HCT116 (cell line): ENCODE data around the gene ETS1. TPM values are rescaled to one million over a fixed set of nuclear protein-coding genes. Genes with fewer than 3 reads are reported as not detected.

ENCODE experiments used
- ATAC-seq: fragments of 200-7000 bp; cut with Tn5 transposase; 2 replicates; pipeline ENCODE4 v1.9.1; 2020; ENCODE audit warnings: mild to moderate bottlenecking, moderate library complexity
- BruUV-seq: library from RNA; stranded (reverse); fragments of 400-500 nt; replicated peaks from 2 replicates; lab custom pipeline; 2021; lab: Mats Ljungman, UMichigan
- CTCF ChIA-PET: fragments of 300-600 bp; sonication (Branson Sonifier 250); formaldehyde crosslinking; loops from one replicate; lab custom pipeline; 2021; ENCODE audit warnings: antibody characterized with exemption; lab: Charles Lee
- POLR2A ChIA-PET: fragments of 300-600, 350-600 bp; sonication (Branson Sonifier 250); formaldehyde crosslinking; loops from one replicate; lab custom pipeline; 2021; ENCODE audit warnings: antibody characterized with exemption; lab: Charles Lee
- RAD21 ChIA-PET, 2 experiments: fragments of 300-600 bp; sonication (Branson Sonifier 250); formaldehyde crosslinking; loops; one replicate each; lab custom pipeline; 2023; ENCODE audit warnings: low total read pairs in 2 of 2; ENCODE audit not compliant: uncharacterized antibody in 2 of 2, unreplicated experiment in 2 of 2, low non-redundant PET in 1 of 2; lab: Charles Lee
- DNase-seq: peaks from one replicate; pipeline ENCODE4 v3.0.0-alpha.2; 2010; ENCODE audit warnings: low read depth, low spot score
- H2AFZ ChIP-seq: fragments of 200-600 bp; shearing (Covaris generic), sonication (generic); 2 replicates; pipeline ENCODE4 v1.6.1; 2017; ENCODE audit warnings: low read depth, mixed run types, mixed read lengths, antibody characterized with exemption, low read length; ENCODE audit not compliant: poor library complexity, severe bottlenecking
- H3K27ac ChIP-seq: 2 replicates; pipeline ENCODE4 v1.5.1; 2012; ENCODE audit warnings: low read depth, low read length
- H3K27me3 ChIP-seq: fragments of 200-600 bp; sonication (generic); 2 replicates; pipeline ENCODE4 v1.6.1; 2016; ENCODE audit warnings: mixed run types, low read length, mixed read lengths; ENCODE audit not compliant: insufficient read depth
- H3K36me3 ChIP-seq, 2 experiments: fragments of 200-500 bp in 1 of 2; fragments of 200-600 bp in 1 of 2; sonication (Bioruptor generic) in 1 of 2; sonication (generic) in 1 of 2; 2 replicates each; pipeline versions ENCODE4 v1.5.1 to v1.6.1; 2014 to 2016; ENCODE audit warnings: low read length in 2 of 2, inconsistent platforms in 1 of 2, mixed read lengths in 1 of 2, mixed run types in 1 of 2; ENCODE audit not compliant: insufficient read depth in 2 of 2, control insufficient read depth in 1 of 2
- H3K4me1 ChIP-seq, 2 experiments: fragments of 200-600 bp in 1 of 2; sonication (generic) in 1 of 2; 2 replicates each; pipeline versions ENCODE4 v1.5.1 to v1.6.1; 2012 to 2017; ENCODE audit warnings: low read length in 2 of 2, inconsistent platforms in 1 of 2, mild to moderate bottlenecking in 1 of 2, mixed read lengths in 1 of 2, mixed run types in 1 of 2, moderate library complexity in 1 of 2; ENCODE audit not compliant: insufficient read depth in 2 of 2, control insufficient read depth in 1 of 2
- H3K4me2 ChIP-seq: fragments of 200-600 bp; sonication (generic); 2 replicates; pipeline ENCODE4 v1.6.1; 2017; ENCODE audit warnings: mixed run types, low read length, mixed read lengths
- H3K4me3 ChIP-seq, 2 experiments: fragments of 200-600 bp in 1 of 2; sonication (generic) in 1 of 2; replicated peaks in 1 of 2; 2 replicates each; pipeline ENCODE4 v1.5.1; 2011 to 2016; ENCODE audit warnings: low read length in 2 of 2, control low read depth in 1 of 2, low read depth in 1 of 2, mild to moderate bottlenecking in 1 of 2, mixed read lengths in 1 of 2, mixed run types in 1 of 2
- H3K79me2 ChIP-seq: fragments of 200-600 bp; sonication (generic); 2 replicates; pipeline ENCODE4 v1.6.1; 2017; ENCODE audit warnings: mild to moderate bottlenecking, mixed run types, low read length, moderate library complexity, mixed read lengths; ENCODE audit not compliant: insufficient read depth
- H3K9ac ChIP-seq: fragments of 200-600 bp; sonication (generic); 2 replicates; pipeline ENCODE4 v1.6.1; 2016; ENCODE audit warnings: low read length, mixed read lengths
- H3K9me2 ChIP-seq: fragments of 200-600 bp; sonication (generic), shearing (Covaris generic); 2 replicates; pipeline ENCODE4 v1.6.1; 2017; ENCODE audit warnings: mixed run types, mild to moderate bottlenecking, moderate library complexity; ENCODE audit not compliant: insufficient read depth
- H3K9me3 ChIP-seq, 2 experiments: fragments of 200-500 bp in 1 of 2; fragments of 200-600 bp in 1 of 2; sonication (Bioruptor generic) in 1 of 2; sonication (generic) in 1 of 2; 2 replicates each; pipeline ENCODE4 v1.6.1; 2014 to 2017; ENCODE audit warnings: low read length in 2 of 2, mixed read lengths in 2 of 2, inconsistent platforms in 1 of 2, low read depth in 1 of 2, mild to moderate bottlenecking in 1 of 2, mixed run types in 1 of 2, moderate library complexity in 1 of 2; ENCODE audit not compliant: control insufficient read depth in 1 of 2, insufficient read depth in 1 of 2
- H4K20me1 ChIP-seq: fragments of 200-600 bp; sonication (generic), shearing (Covaris generic); 2 replicates; pipeline ENCODE4 v1.6.1; 2017; ENCODE audit warnings: mixed run types, mild to moderate bottlenecking, moderate library complexity; ENCODE audit not compliant: insufficient read depth
- ATF3 ChIP-seq: IDR thresholded peaks from 2 replicates; pipeline ENCODE4 v1.6.1; 2012
- CBX3 ChIP-seq: IDR thresholded peaks from 2 replicates; pipeline ENCODE4 v1.6.1; 2012; ENCODE audit warnings: low read depth
- CEBPB ChIP-seq: IDR thresholded peaks from 2 replicates; pipeline ENCODE4 v1.6.1; 2012; ENCODE audit warnings: low read depth
- ELF1 ChIP-seq: IDR thresholded peaks from 2 replicates; pipeline ENCODE4 v1.6.1; 2012; ENCODE audit warnings: low read depth, borderline replicate concordance
- EZH2phosphoT487 ChIP-seq: fragments of 200-600 bp; IDR thresholded peaks from 2 replicates; pipeline ENCODE4 v1.6.1; 2018; ENCODE audit warnings: antibody characterized with exemption, borderline replicate concordance
- FOSL1 ChIP-seq: IDR thresholded peaks from 2 replicates; pipeline ENCODE4 v1.6.1; 2012; ENCODE audit warnings: low read depth
- JUND ChIP-seq: IDR thresholded peaks from 2 replicates; pipeline ENCODE4 v1.6.1; 2012
- MAX ChIP-seq: IDR thresholded peaks from 2 replicates; pipeline ENCODE4 v1.6.1; 2012
- POLR2AphosphoS5 ChIP-seq: IDR thresholded peaks from 2 replicates; pipeline ENCODE4 v1.6.1; 2011; ENCODE audit warnings: mild to moderate bottlenecking, low read depth, low read length, moderate library complexity
- RAD21 ChIP-seq: IDR thresholded peaks from 2 replicates; pipeline ENCODE4 v1.6.1; 2012; ENCODE audit warnings: low read depth, mild to moderate bottlenecking
- REST ChIP-seq: IDR thresholded peaks from 2 replicates; pipeline ENCODE4 v1.6.1; 2012; ENCODE audit warnings: low read depth
- SIN3A ChIP-seq: IDR thresholded peaks from 2 replicates; pipeline ENCODE4 v1.6.1; 2012; ENCODE audit warnings: low read depth
- SP1 ChIP-seq: IDR thresholded peaks from 2 replicates; pipeline ENCODE4 v1.6.1; 2012; ENCODE audit warnings: low read depth
- ZFX ChIP-seq: fragments of 450-650 bp; IDR thresholded peaks from 2 replicates; pipeline ENCODE4 v1.6.1; 2017
- intact Hi-C: fragments of 100-400 bp; cut with micrococcal nuclease; formaldehyde crosslinking; loops from 2 replicates; pipeline ENCODE4 v1.10.0; 2022
- total RNA-seq: library from RNA; stranded (reverse); gene quantifications from one replicate; pipeline ENCODE4 v1.2.1, GENCODE V29; 2021; ENCODE audit not compliant: unreplicated experiment

Gene ETS1
- total RNA-seq, 1 experiment from 2014 or later: 9.2 TPM

GRCh38 chr11:128525411-128526243 is 61.7 kb downstream of the ETS1 start:
- CTCF ChIA-PET: no interaction called here
- TF ChIP-seq CEBPB (no peak), CBX3 (no peak), REST (no peak), JUND (no peak), FOSL1 (no peak), SP1 (no peak), MAX (no peak), ATF3 (no peak), EZH2phosphoT487 (no peak), POLR2AphosphoS5 (no peak), SIN3A (no peak), ELF1 (no peak), ZFX (no peak), RAD21 (no peak)
- TF ChIP-seq, all 23 proteins: peak for 0
- Histone ChIP-seq H3K27me3 (no peaks in the 10 kb centered on the region), H3K27ac (no peak overlapping the region), H3K36me3 (no peaks in the 10 kb centered on the region), H3K79me2 (no peaks in the 10 kb centered on the region), H3K9me3 (no peaks in the 10 kb centered on the region), H4K20me1 (no peaks in the 10 kb centered on the region), H3K4me1 (peaks cover 5 to 38% of the 10 kb centered on the region in 2 experiments; a peak in 3 of 4 replicates), H3K9me2 (no peaks in the 10 kb centered on the region), H3K9ac (no peak overlapping the region), H3K4me3 (no peak overlapping the region), H3K4me2 (no peak overlapping the region), H2AFZ (no peak overlapping the region)
- ChIA-PET RAD21 (no interaction called here), POLR2A (no interaction called here)
- DNase-seq (no peak), ATAC-seq (no peak)
- intact Hi-C loops: no loop called here
- no TSS peak for BruUV-seq
